Measurements from ENCODE around the gene DAAM1.

Gene DAAM1

DNA sequence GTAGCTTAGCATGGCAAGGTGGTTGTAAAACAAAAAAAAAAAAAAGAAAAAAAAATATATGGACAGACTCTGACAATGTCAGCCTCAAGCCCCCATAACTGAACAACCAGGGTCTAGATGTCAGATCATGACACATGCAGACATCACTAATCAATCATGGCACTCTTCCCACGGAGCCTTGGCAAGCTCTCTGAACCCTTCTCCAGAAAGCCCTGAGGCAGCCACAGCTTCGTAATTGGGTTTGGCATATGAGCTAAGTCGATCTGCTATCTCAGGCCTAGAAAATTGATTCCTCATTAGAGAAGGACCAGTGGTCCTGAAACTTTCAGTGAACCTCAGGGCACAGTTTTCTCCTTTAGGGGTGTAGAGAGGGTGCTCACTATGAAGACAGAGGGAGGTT, 164.5 kb downstream of the DAAM1 start:
- H3K27me3 ChIP-seq (ENCODE audit: control insufficient read depth, insufficient read depth, low read length): no peaks in the 10 kb centered on the region
- H3K4me1 ChIP-seq (ENCODE audit: control insufficient read depth, insufficient read depth, low read length): peaks cover 16% of the 10 kb centered on the region
- H3K9ac ChIP-seq (ENCODE audit: low read depth, low read length): no peak overlapping the region
- peaks cover 30% of the 10 kb centered on the region for H3K36me3 ChIP-seq (ENCODE audit: control insufficient read depth, insufficient read depth, low read length)
- H3K9me3 ChIP-seq (ENCODE audit: control insufficient read depth, insufficient read depth, low read length): no peaks in the 10 kb centered on the region
- H3K4me3 ChIP-seq (ENCODE audit: low read depth, low read length): no peak overlapping the region
- H3K27ac ChIP-seq (ENCODE audit: low read depth, low read length): no peak overlapping the region

DNA sequence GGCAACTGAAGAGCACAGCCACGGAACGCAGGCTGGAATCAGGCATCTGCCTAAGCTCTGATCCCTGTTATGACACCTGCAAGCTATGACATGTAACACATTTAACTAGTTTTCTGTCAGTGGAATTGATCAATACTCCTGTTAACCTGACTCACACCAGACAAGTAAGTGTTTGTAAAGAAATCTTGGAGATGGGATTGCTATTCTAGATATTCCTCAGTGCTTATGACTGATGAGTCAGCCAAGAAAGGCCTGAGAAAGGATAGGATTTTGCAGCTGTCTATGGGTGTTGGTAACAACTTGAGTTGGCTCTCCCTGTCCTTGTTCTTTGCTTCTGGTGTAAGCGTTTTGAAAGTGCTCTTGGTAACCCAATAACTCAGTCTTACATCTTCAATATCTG, 166.2 kb downstream of the DAAM1 start:
- Histone ChIP-seq H3K4me1 (ENCODE audit: control insufficient read depth, insufficient read depth, low read length) (peaks cover 20% of the 10 kb centered on the region), H3K27me3 (ENCODE audit: control insufficient read depth, insufficient read depth, low read length) (no peaks in the 10 kb centered on the region), H3K9ac (ENCODE audit: low read depth, low read length) (no peak overlapping the region), H3K36me3 (ENCODE audit: control insufficient read depth, insufficient read depth, low read length) (peaks cover 28% of the 10 kb centered on the region), H3K9me3 (ENCODE audit: control insufficient read depth, insufficient read depth, low read length) (no peaks in the 10 kb centered on the region), H3K4me3 (ENCODE audit: low read depth, low read length) (no peak overlapping the region), H3K27ac (ENCODE audit: low read depth, low read length) (no peak overlapping the region)

DNA sequence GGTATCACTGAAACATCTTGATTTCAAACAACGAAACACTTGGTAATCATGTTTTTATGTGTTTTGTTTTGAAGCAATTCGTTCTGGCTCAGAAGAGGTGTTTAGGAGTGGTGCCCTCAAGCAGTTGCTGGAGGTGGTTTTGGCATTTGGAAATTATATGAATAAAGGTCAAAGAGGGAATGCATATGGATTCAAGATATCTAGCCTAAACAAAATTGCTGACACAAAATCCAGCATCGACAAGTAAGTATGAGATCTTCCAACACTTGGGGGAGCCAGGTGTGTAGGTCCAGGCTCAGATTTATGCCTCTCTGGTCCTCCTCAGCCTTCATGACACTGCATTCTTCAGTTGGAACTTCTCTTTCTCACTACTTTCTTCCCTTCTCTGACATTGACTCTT, 166.6 kb downstream of the DAAM1 start:
- H3K27ac ChIP-seq (ENCODE audit: low read depth, low read length): no peak overlapping the region
- no peak overlapping the region for H3K4me3 ChIP-seq (ENCODE audit: low read depth, low read length)

DNA sequence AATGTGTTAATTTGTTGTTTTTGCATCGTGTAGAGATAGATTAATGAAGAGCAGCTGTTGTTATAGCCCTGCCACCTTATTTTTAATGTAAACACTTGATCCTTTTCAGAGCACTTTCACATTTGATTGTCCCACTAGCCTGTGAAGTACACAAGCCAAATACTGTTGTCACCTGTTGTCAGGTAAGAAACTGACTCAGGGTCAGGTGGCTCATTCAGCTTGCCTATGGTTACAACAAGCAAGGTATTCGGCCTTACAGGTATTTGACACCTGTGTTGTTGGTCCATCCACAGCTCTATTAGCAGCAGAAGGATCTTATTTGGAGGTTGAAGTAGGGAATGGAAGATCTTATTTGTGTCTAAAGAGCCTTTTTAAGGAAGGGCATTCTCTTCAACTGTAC, 167.8 kb downstream of the DAAM1 start:
- Histone ChIP-seq H3K4me3 (ENCODE audit: low read depth, low read length) (no peak overlapping the region), H3K36me3 (ENCODE audit: control insufficient read depth, insufficient read depth, low read length) (peaks cover 38% of the 10 kb centered on the region), H3K9me3 (ENCODE audit: control insufficient read depth, insufficient read depth, low read length) (no peaks in the 10 kb centered on the region), H3K27ac (ENCODE audit: low read depth, low read length) (no peak overlapping the region), H3K27me3 (ENCODE audit: control insufficient read depth, insufficient read depth, low read length) (no peaks in the 10 kb centered on the region), H3K9ac (ENCODE audit: low read depth, low read length) (no peak overlapping the region), H3K4me1 (ENCODE audit: control insufficient read depth, insufficient read depth, low read length) (peaks cover 20% of the 10 kb centered on the region)

More for the DNA sequence above, 166.6 kb downstream of the DAAM1 start:
- peaks cover 32% of the 10 kb centered on the region for H3K36me3 ChIP-seq (ENCODE audit: control insufficient read depth, insufficient read depth, low read length)
- no peaks in the 10 kb centered on the region for H3K9me3 ChIP-seq (ENCODE audit: control insufficient read depth, insufficient read depth, low read length)
- H3K4me1 ChIP-seq (ENCODE audit: control insufficient read depth, insufficient read depth, low read length): peaks cover 20% of the 10 kb centered on the region
- H3K9ac ChIP-seq (ENCODE audit: low read depth, low read length): no peak overlapping the region
- no peaks in the 10 kb centered on the region for H3K27me3 ChIP-seq (ENCODE audit: control insufficient read depth, insufficient read depth, low read length)

DNA sequence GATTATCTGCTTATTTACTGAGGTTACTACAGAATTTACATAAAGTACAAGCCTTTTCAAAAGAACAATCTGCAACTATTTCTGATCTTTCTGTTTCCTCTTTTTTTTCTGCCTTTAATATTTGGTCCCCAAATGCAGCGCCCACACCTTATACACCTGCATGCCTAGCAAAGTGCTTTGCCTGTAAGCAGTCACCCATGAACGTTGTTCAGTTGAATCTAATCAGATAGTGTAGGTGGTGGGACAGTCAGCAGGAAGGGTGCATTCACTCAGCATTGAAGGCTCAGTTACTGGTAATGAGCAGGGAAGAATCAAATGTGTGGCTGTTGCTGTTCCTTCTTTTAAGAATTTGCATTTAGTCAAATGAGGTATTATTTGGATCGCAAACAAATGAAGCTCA, 168.3 kb downstream of the DAAM1 start:
- no peaks in the 10 kb centered on the region for H3K9me3 ChIP-seq (ENCODE audit: control insufficient read depth, insufficient read depth, low read length)
- no peak overlapping the region for H3K4me3 ChIP-seq (ENCODE audit: low read depth, low read length)
- no peaks in the 10 kb centered on the region for H3K27me3 ChIP-seq (ENCODE audit: control insufficient read depth, insufficient read depth, low read length)
- H3K9ac ChIP-seq (ENCODE audit: low read depth, low read length): no peak overlapping the region
- H3K4me1 ChIP-seq (ENCODE audit: control insufficient read depth, insufficient read depth, low read length): peaks cover 20% of the 10 kb centered on the region
- H3K27ac ChIP-seq (ENCODE audit: low read depth, low read length): no peak overlapping the region
- H3K36me3 ChIP-seq (ENCODE audit: control insufficient read depth, insufficient read depth, low read length): peaks cover 38% of the 10 kb centered on the region

DNA sequence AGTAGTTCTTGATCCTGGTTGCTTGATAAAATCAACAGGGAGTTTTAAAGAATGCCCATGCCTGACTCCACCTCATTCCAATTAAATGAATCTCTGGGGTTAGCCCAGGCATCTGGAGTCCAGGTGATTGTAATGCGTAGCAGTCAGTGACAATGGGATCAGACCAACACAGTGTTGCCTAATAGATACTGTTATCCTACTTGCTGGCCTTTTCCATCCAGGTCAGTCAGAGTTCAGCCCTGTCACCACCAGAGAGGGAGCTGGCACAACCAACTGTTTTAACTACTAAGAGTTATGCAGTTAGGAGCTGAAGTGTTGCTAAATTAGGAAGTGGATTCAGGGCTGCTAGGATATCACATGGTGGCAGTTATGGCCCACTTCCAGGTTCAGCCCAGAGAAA, 169.6 kb downstream of the DAAM1 start:
- H3K4me1 ChIP-seq (ENCODE audit: control insufficient read depth, insufficient read depth, low read length): peaks cover 14% of the 10 kb centered on the region
- peaks cover 34% of the 10 kb centered on the region for H3K36me3 ChIP-seq (ENCODE audit: control insufficient read depth, insufficient read depth, low read length)
- no peaks in the 10 kb centered on the region for H3K9me3 ChIP-seq (ENCODE audit: control insufficient read depth, insufficient read depth, low read length)
- no peaks in the 10 kb centered on the region for H3K27me3 ChIP-seq (ENCODE audit: control insufficient read depth, insufficient read depth, low read length)
- H3K4me3 ChIP-seq (ENCODE audit: low read depth, low read length): no peak overlapping the region
- H3K27ac ChIP-seq (ENCODE audit: low read depth, low read length): peak overlapping the region; percentile 59
- no peak overlapping the region for H3K9ac ChIP-seq (ENCODE audit: low read depth, low read length)

DNA sequence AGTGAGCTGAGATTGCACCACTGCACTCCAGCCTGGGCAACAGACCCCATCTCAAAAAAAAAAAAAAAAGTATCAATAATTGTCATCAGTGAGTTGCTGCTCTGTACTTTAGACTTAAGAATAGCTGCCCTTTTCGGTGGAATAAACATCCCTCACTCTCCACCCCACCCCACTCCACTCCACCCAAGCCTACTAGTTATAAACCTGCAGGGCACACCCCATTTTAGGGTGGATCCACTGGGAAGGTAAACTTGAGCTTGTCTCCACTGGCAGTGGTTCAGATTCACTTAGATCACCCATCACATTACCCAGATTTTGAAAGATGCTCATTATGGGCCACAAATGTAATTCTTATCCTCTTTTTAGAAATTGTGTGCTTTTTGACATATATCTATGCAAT, 170.3 kb downstream of the DAAM1 start:
- no peak overlapping the region for H3K9ac ChIP-seq (ENCODE audit: low read depth, low read length)

DNA sequence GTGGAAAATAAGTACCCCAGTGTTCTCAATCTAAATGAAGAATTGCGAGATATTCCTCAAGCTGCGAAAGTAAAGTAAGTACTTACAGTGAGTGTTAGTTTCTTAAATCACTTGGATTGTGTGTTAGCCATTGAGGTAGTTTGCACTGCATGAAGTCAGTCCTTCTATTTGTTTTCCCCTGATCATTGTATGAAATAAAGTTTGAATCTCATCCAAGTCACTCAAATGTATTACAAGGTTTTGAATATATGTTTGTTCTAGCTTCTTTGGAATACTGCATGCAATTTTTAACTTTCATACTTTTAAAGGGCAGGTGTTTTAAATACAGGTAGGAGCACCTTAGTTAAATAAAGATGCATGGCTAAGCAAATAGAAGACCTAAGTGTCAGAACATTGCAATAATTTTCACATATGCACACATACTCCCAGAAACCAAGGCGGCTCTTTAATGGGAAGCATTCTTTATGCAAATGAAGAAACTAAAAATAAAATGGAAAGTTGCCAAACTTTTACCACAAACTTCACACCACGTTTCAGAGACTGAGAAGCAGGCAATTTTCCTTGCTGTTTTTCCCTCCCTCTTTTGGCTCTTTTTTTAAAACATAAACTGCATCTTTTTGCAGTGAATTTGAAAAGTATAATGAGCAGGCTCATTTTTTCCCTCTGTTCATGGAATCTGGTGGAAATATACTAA, 171.1 kb downstream of the DAAM1 start:
- H3K27me3 ChIP-seq (ENCODE audit: control insufficient read depth, insufficient read depth, low read length): no peaks in the 10 kb centered on the region
- H3K27ac ChIP-seq (ENCODE audit: low read depth, low read length): no peak overlapping the region
- H3K9ac ChIP-seq (ENCODE audit: low read depth, low read length): no peak overlapping the region

More for the DNA sequence above, 170.3 kb downstream of the DAAM1 start:
- Histone ChIP-seq H3K27ac (ENCODE audit: low read depth, low read length) (no peak overlapping the region), H3K36me3 (ENCODE audit: control insufficient read depth, insufficient read depth, low read length) (peaks cover 37% of the 10 kb centered on the region), H3K4me1 (ENCODE audit: control insufficient read depth, insufficient read depth, low read length) (peaks cover 14% of the 10 kb centered on the region), H3K4me3 (ENCODE audit: low read depth, low read length) (no peak overlapping the region), H3K9me3 (ENCODE audit: control insufficient read depth, insufficient read depth, low read length) (no peaks in the 10 kb centered on the region), H3K27me3 (ENCODE audit: control insufficient read depth, insufficient read depth, low read length) (no peaks in the 10 kb centered on the region)

DNA sequence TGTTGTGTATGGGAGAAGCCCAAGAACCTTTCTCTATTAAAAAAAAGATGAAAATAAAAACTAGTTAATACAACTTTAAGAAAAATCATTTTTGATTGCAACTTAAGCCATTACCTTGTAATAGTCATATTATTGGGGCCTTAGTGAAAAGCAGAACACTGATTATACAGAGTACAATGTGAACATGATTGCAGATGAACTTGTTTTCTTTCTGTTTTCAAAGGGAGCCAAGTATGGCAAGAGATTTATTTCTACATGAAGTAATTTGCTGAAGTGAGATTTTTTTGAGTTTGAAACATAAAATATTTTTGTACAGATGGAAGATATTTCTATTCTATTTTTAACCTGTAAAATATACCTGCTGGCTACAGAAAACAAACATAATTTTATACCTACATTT, 171.8 kb downstream of the DAAM1 start:
- peaks cover 39% of the 10 kb centered on the region for H3K36me3 ChIP-seq (ENCODE audit: control insufficient read depth, insufficient read depth, low read length)
- H3K9ac ChIP-seq (ENCODE audit: low read depth, low read length): no peak overlapping the region
- no peaks in the 10 kb centered on the region for H3K27me3 ChIP-seq (ENCODE audit: control insufficient read depth, insufficient read depth, low read length)
- H3K27ac ChIP-seq (ENCODE audit: low read depth, low read length): no peak overlapping the region
- H3K4me3 ChIP-seq (ENCODE audit: low read depth, low read length): no peak overlapping the region
- no peaks in the 10 kb centered on the region for H3K9me3 ChIP-seq (ENCODE audit: control insufficient read depth, insufficient read depth, low read length)
- peaks cover 14% of the 10 kb centered on the region for H3K4me1 ChIP-seq (ENCODE audit: control insufficient read depth, insufficient read depth, low read length)

More for the DNA sequence above, 171.1 kb downstream of the DAAM1 start:
- Histone ChIP-seq H3K4me3 (ENCODE audit: low read depth, low read length) (no peak overlapping the region), H3K4me1 (ENCODE audit: control insufficient read depth, insufficient read depth, low read length) (peaks cover 14% of the 10 kb centered on the region), H3K36me3 (ENCODE audit: control insufficient read depth, insufficient read depth, low read length) (peaks cover 44% of the 10 kb centered on the region), H3K9me3 (ENCODE audit: control insufficient read depth, insufficient read depth, low read length) (no peaks in the 10 kb centered on the region)

DNA sequence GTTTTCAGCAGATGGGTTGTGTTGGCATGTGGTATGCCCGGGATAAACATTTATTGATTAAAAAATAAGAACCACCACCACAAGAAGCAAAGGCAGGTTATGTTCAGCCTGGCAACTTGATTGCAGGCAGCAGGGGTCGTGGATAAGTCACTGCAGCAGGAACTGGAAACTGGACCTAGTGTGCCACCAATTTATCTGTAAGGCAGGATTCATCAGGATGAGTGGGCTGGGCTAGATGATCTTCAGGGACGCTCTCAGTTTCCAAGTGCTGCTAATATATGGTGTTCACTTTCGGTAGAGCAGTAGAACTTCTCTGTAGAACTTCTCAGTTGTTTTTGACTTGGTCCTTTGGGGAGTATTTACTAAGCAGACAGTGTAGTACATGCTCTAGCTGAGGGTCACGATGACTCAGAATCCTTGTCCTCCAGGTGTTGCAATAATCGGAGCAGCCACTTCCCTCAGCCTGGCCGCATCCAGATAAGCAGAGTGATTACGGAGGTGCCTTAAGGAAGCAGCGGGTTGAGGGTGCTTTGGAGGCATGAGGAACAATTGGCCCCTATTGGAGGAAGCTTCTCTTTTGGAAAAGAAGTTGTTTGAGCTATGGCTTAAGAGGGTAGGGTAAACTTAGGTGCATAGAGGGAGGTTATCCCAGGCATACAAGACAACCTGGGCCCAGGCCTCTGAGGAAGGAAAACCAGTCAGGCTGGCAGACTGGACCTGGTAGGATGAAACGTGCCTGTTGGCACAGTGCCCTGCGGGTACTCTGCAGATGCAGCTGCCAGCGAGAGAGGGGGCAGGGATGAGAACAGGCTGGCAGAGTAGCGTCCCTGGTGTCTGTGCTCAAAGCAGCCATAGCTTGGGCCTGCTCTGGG, 172.7 kb downstream of the DAAM1 start:
- no peak overlapping the region for H3K4me3 ChIP-seq (ENCODE audit: low read depth, low read length)
- H3K27ac ChIP-seq (ENCODE audit: low read depth, low read length): no peak overlapping the region
- H3K36me3 ChIP-seq (ENCODE audit: control insufficient read depth, insufficient read depth, low read length): peaks cover 31% of the 10 kb centered on the region
- H3K27me3 ChIP-seq (ENCODE audit: control insufficient read depth, insufficient read depth, low read length): no peaks in the 10 kb centered on the region
- H3K9me3 ChIP-seq (ENCODE audit: control insufficient read depth, insufficient read depth, low read length): no peaks in the 10 kb centered on the region
- no peak overlapping the region for H3K9ac ChIP-seq (ENCODE audit: low read depth, low read length)
- peaks cover 14% of the 10 kb centered on the region for H3K4me1 ChIP-seq (ENCODE audit: control insufficient read depth, insufficient read depth, low read length)

DNA sequence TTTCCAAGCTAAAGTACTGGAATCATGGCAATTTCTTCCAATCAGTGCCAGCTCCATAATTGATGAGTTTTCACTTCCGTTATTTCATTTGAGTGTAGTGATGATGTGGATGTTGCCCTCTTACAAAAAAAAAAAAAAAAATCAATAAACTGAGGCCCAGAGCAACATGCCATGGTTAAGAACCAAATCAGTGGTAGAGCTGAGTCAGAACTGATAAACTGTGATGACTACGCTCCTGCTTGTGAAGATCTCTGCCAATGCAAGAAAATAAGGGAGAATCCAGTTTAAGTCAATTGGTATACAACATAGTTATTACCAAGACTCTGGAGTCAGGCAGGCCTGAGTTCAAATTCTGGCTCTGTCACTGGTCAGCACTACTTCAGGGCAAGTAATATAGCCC, 174.0 kb downstream of the DAAM1 start:
- Histone ChIP-seq H3K27me3 (ENCODE audit: control insufficient read depth, insufficient read depth, low read length) (no peaks in the 10 kb centered on the region), H3K4me3 (ENCODE audit: low read depth, low read length) (no peak overlapping the region), H3K9me3 (ENCODE audit: control insufficient read depth, insufficient read depth, low read length) (no peaks in the 10 kb centered on the region), H3K27ac (ENCODE audit: low read depth, low read length) (no peak overlapping the region), H3K4me1 (ENCODE audit: control insufficient read depth, insufficient read depth, low read length) (peaks cover 9% of the 10 kb centered on the region), H3K9ac (ENCODE audit: low read depth, low read length) (no peak overlapping the region), H3K36me3 (ENCODE audit: control insufficient read depth, insufficient read depth, low read length) (peaks cover 27% of the 10 kb centered on the region; the same call in 1 of the 2 replicates)
